GM19193 (cell line): Measurements from ENCODE around the gene METRNL.

ENCODE experiments used
- POLR2A ChIP-seq: IDR thresholded peaks from 4 replicates; pipeline ENCODE4 v1.6.1; 2011; ENCODE audit not compliant: insufficient read depth, insufficient read length; ENCODE audit errors: extremely low read depth

The METRNL gene

GRCh38 chr17:83126275-83126811, 46.9 kb downstream of the METRNL start:
- TF ChIP-seq POLR2A = no peak

DNA sequence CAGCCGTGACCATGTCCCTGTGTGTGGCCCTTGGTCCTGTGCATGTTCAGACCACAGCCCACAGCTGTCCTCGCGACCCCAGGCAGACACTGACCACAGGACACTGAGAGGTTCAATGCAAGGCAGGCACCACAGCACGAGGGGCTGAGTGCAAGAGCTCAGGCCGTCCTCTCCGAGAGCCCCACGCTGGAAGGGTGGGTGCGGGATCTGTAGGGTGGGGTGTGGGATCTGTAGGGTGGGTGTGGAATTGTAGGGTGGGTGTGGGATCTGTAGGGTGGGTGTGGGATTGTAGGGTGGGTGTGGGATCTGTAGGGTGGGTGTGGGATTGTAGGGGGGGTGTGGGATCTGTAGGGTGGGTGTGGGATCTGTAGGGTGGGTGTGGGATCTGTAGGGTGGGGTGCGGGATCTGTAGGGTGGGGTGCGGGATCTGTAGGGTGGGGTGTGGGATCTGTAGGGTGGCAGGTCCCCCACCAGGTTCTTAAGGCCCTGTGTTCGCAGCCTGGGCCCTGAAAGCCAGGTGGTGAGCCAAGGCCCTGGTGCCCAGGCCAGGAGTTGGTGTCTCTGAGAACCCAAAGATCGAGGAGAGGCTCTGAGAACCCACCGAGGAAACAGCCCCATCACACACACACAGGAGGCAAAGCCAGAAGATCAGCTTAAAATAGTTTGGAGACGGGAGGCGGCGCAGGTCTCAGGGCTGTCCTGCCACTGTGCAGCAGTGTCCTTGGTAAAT, 48.2 kb downstream of the METRNL start:
- TF ChIP-seq POLR2A = no peak

DNA sequence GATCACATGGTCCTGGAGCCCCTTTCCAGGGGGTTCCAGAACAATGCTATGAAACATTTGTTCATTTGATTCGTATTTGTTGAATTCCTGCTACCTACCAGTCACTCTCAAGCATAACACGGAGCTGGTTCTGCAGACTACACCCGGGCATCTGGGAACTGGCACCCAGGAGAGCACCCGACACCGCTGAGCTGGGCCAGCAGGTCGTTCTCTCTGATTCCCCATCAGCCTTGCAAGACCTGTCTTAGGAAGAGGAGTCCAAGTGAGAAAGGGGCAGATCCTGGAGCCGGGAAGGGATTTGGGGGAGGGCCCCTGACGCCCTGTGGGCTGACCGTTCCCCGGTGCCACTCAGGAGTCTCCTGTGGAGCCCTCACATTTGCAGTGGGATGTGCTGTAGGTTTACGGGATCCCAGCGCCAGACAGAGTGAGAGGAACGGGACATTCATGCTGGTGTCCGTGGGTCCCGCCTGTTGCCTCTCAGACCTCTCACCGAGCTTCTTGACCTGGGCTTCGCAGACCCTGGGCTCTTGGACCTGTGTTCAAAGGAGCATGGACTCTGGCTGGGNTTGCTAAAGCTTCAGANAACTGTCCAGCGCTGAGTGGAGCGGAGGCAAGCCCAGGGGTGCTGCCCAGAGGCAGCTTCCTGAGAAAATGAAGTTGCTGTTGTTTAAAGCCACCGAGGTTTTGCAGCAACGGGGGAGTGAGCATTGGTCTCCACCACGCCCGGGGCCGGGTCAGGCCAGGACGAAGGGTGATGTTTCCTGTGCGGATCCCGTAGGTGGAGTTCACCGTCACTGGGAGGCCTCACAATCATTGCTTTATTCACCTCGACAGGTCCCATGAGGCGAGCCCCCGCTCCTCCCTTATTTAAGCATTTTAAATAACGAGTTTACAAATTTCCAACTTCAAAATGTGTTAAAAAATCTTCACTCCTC, 49.2 kb downstream of the METRNL start:
- no peak for TF ChIP-seq POLR2A

DNA sequence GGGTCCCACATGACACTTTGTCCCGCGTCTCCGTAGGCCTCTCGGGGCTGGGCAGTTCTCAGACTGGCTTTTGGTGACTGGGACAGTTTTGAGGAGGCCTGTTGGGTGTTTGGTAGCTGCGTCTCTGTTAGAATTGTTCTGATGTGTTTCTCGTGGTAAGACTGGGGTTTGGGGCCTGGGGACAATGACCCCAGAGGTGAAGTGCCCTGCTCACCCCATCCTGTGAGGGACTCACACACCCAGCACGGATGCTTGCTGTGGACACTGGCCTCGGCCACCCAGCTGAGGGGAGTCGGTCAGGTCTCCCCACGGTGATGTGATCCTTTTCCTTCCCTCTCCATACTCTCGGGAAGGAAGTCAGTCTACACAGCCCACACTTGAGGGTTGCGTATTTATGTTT, 50.3 kb downstream of the METRNL start:
- TF ChIP-seq POLR2A = no peak

DNA sequence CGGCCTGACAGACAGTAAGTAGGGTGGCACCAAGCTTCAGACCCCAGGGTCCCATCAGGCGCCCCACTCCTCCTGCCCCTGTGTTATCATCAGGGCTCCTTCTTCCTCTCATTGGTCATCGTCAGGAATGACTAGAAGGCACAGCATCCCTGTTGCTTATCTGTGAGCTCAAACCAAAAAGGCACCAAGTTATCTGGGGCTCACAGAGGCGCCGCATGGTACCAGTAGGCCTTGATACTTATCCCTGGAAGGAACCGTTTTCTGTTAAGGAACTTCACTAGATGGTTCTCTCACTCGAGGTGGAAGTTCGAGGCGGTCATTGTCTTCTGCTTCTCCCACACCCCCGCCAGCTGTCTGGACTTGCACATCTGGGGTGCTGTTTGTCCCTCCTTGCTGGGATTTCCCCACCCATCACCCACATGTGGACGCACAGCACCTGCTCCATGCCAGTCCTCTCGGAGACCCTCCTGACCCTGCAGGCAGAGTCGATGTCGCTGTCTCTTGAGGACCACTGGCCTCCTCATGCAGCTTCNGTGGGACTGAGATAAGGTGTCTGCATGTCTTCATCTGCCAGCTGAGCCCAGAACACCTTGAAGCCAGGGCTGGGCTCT, 52.1 kb downstream of the METRNL start:
- no peak for TF ChIP-seq POLR2A

DNA sequence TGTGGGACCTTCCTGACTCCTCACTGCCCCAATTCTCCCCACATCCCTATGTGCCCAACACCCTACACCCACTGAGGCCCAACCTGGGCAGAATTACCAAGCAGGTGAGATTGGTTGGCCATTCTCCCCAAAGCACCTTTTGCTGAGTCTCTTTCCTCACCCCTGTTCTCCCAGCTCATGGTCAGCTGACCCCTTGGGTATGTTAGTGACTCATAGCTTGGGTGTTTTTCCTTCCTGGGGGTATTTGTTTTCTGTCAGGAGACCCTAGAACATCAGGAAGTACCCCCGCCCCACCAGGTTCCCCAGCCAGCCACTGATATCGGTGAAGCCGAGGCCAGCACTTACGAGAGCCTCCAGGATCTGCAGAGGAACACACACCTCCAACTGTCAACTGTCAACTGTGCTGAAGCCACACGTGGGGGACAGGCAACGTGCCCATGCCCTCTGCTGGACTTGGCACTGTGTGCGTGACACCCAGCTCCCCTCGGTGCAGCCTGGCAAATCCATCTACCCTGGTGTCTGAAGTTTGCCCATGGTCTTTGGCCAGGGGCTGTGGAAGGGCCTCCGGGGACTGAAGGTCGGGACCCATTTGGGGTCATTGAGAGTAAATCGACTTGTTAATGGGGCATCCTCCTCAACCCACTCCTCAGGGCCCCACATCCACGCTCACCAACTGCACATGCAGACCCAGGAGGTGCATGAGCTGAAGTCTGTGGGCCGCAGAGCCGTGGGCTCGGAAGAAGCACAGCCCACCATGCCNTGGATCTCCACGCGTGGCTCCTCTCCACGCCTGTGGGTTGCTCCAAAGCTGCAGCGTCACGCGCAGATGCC, 53.1 kb downstream of the METRNL start:
- TF ChIP-seq POLR2A = no peak

GRCh38 chr17:83133302-83134121, 54.1 kb downstream of the METRNL start:
- TF ChIP-seq POLR2A = no peak

DNA sequence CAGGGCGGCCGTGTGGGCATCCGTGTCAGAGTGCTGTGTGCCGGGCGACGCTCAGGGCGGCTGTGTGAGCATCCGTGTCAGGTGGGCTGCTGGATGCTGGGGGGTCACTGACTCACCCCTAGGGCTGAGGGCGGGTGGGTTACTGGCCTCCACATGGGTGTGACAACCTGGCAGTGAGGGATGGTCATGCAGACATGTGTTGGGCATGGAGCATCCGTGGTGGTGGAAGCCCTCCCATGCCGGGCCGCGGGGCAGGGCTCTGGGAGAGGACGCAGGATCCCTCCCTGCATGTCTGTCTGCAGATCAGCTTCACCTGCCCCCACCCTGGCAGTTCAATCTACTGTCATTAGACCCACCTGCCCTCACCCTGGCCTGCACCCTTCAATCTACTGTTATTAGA, 56.3 kb downstream of the METRNL start:
- TF ChIP-seq POLR2A = no peak

DNA sequence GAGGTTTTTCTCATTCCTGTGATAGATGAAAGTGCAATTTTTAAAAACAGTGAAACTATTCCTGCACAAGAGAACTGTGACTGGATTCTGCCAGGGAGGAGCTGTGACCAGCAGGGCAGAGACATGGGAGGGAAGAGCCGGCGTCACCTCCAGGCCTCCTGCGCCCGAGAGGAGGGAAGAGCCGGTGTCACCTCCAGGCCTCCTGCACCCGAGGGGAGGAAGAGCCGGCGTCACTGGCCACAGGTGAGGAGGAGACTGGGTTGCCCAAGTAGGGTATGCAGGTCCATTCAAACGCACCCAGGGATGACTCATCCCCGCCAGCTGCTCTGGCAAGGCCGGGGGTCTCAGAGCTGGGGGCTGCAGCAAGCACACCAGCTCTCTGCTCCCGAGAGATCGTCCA, 56.7 kb downstream of the METRNL start:
- no peak for TF ChIP-seq POLR2A

DNA sequence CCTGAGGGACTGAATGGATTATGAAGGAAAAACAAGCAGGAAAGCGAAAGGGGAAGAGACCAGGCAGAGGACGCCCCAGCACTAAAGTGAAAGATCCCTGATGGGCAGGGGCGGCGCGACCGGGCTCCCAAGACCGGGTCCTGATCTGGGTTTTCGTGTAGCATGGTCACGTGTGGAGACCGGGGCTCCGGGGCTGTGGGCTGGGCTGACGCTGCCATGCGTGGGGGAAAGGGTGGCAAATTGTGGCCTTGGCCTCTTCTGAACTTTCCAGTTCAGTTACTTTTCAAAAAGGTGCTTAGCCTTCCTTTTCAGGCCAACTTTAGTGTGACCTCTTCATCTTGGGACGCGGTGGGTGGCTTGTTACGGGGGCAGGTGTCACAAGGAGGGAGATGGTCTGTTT, 57.5 kb downstream of the METRNL start:
- no peak for TF ChIP-seq POLR2A

GRCh38 chr17:83137523-83137922, 58.1 kb downstream of the METRNL start:
- no peak for TF ChIP-seq POLR2A

DNA sequence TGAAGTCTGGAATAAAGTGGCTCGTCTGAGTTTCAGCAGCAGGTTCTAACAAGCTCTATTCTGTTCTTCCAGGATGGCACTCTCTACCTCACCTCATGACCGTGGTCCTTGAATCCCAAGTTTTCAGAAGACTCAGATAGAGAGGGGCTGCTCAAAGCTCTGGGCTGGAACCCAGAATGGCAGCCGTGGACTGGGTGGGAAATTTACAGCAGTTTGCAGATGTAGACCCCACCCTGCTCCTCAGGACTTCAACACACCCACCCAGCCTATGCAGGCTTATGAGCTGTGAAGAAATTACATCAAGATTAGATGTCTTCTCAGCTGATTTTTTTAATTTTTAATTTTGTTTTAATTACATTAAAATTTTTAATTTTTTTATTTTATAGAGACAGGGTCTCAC, 59.4 kb downstream of the METRNL start:
- TF ChIP-seq POLR2A = no peak

DNA sequence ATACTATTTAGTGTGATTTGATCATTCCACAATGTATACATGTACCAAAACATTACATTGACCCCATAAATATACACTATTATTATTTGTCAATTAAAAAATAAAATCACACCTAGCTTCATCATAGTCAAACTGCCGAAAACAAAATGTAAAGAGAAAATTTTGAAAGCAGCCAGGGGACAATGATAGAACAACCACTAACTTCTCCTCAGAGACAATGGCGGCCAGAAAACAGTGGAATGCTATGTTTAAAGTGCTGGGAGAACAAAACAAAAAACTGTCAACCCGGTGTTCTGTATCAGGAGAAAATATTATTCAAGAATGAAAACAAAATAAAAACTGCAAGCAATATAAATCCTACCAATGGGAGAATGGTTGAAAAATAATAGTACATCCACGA, 63.2 kb downstream of the METRNL start:
- no peak for TF ChIP-seq POLR2A

GRCh38 chr17:83143817-83144231, 64.4 kb downstream of the METRNL start:
- no peak for TF ChIP-seq POLR2A
